Lower leg skin (tissue), 4 donors: Measurements from ENCODE around the gene CACNA1H. TPM values are rescaled to one million over a fixed set of nuclear protein-coding genes. Genes with fewer than 3 reads are reported as not detected.

Experiments
- DNase-seq, 2 donors: peaks; one replicate each; pipeline ENCODE4 v3.0.0-alpha.2; 2019; ENCODE audit warnings: low spot score in 2 of 2
- H3K4me3 ChIP-seq: fragments of 200-600 bp; sonication (generic); 2 replicates; pipeline ENCODE4 v1.5.1; 2017; ENCODE audit warnings: mild to moderate bottlenecking, low read depth; ENCODE audit not compliant: poor library complexity, severe bottlenecking
- CTCF ChIP-seq, 3 donors: fragments of 450-650 bp; IDR thresholded peaks; one replicate each; pipeline ENCODE4 v1.5.1; 2016; ENCODE audit warnings: antibody characterized with exemption in 3 of 3, mild to moderate bottlenecking in 3 of 3, moderate library complexity in 2 of 3
- POLR2A ChIP-seq, 2 donors: fragments of 450-650 bp; IDR thresholded peaks; one replicate each; pipeline ENCODE4 v1.6.1; 2016 to 2017; ENCODE audit warnings: antibody characterized with exemption in 2 of 2, mild to moderate bottlenecking in 1 of 2, moderate library complexity in 1 of 2
- WGBS, 2 donors: methylation state at CpG; one replicate each; pipeline ENCODE4 v1.1.5; 2018; 5-methylcytosine and 5-hydroxymethylcytosine counted together
- intact Hi-C: fragments of 100-400 bp; cut with DNase I; formaldehyde crosslinking; loops from one replicate; pipeline ENCODE4 v1.15.0; 2023; ENCODE audit warnings: low total_unique reads
- total RNA-seq, 4 donors: library from RNA; depleted of rRNA; stranded (reverse); fragments of >200 nt; gene quantifications; one replicate each; pipeline ENCODE4 v1.1.0, GENCODE V29; 2016

Gene CACNA1H
- total RNA-seq, 4 donors from 2014 or later: 29.3 to 151 (median 72.1) TPM

GRCh38 chr16:1157639-1158455, 4.9 kb downstream of the CACNA1H start:
- no peak for DNase-seq
- intact Hi-C loops: no loop called here

GRCh38 chr16:1158456-1159324, 5.8 kb downstream of the CACNA1H start:
- 54 to 58% methylated on average over 49 to 60 of the region's 65 CpGs for WGBS, 2 donors
- intact Hi-C loops: no loop called here
- no peak for DNase-seq
- TF ChIP-seq CTCF (IDR thresholded peaks at IDR 0.05) (no peak), POLR2A (IDR thresholded peaks at IDR 0.05) (no peak)
- no peak overlapping the region for H3K4me3 ChIP-seq

More at GRCh38 chr16:1157639-1158455, 4.9 kb downstream of the CACNA1H start:
- WGBS, 2 donors: 70 to 71% methylated on average over 38 to 39 of the region's 40 CpGs
- H3K4me3 ChIP-seq: no peak overlapping the region
- TF ChIP-seq POLR2A (IDR thresholded peaks at IDR 0.05): no peak
- TF ChIP-seq CTCF (IDR thresholded peaks at IDR 0.05): no peak

- no peak for TF ChIP-seq POLR2A (IDR thresholded peaks at IDR 0.05)
- no peak for TF ChIP-seq CTCF (IDR thresholded peaks at IDR 0.05)
- no peak overlapping the region for H3K4me3 ChIP-seq
- no peak for DNase-seq
- WGBS, 2 donors: 54 to 65% methylated on average over 22 to 28 of the region's 28 CpGs
- intact Hi-C loops: no loop called here
Observed at GRCh38 chr16:1159325-1159972, 6.5 kb downstream of the CACNA1H start.

- intact Hi-C loops: no loop called here
- WGBS, 2 donors: 56% methylated on average over 53 to 55 of the region's 56 CpGs
- DNase-seq: no peak
- H3K4me3 ChIP-seq: no peak overlapping the region
- TF ChIP-seq POLR2A (IDR thresholded peaks at IDR 0.05) (no peak), CTCF (IDR thresholded peaks at IDR 0.05) (no peak)
Observed at GRCh38 chr16:1159973-1160772, 7.3 kb downstream of the CACNA1H start.

GRCh38 chr16:1160773-1161348, 8.0 kb downstream of the CACNA1H start:
- no peak for DNase-seq
- WGBS, 2 donors: 71 to 80% methylated on average over 9 to 30 of the region's 34 CpGs
- H3K4me3 ChIP-seq: no peak overlapping the region
- TF ChIP-seq POLR2A (IDR thresholded peaks at IDR 0.05) (no peak), CTCF (IDR thresholded peaks at IDR 0.05) (no peak)
- intact Hi-C loops: no loop called here
